ENCODE measurements around the gene KCNQ4.
A peak's percentile ranks its signal among the peaks of the same experiment; 100 is the strongest.

The KCNQ4 gene

GRCh38 chr1:40853885-40854170 is 70.2 kb downstream of the KCNQ4 start:
- Mint-ChIP-seq H3K9me3 (no peaks in the 10 kb centered on the region), H3K4me1 (ENCODE audit: low read depth) (peaks cover 6% of the 10 kb centered on the region), H3K27ac (no peak overlapping the region), H3K27me3 (no peaks in the 10 kb centered on the region), H3K4me3 (no peak overlapping the region), H3K36me3 (ENCODE audit: low read depth) (no peaks in the 10 kb centered on the region)
- no peak for DNase-seq

- H3K27me3 Mint-ChIP-seq = peaks cover 4% of the 10 kb centered on the region
- no peaks in the 10 kb centered on the region for H3K36me3 Mint-ChIP-seq (ENCODE audit: low read depth)
- no peak overlapping the region for H3K27ac Mint-ChIP-seq
- no peaks in the 10 kb centered on the region for H3K9me3 Mint-ChIP-seq
- no peak for DNase-seq
- no peak overlapping the region for H3K4me3 Mint-ChIP-seq
- no peaks in the 10 kb centered on the region for H3K4me1 Mint-ChIP-seq (ENCODE audit: low read depth)
These were observed 71.9 kb downstream of the KCNQ4 start for GRCh38 chr1:40855513-40855912.

- Mint-ChIP-seq H3K4me1 (ENCODE audit: low read depth) (peaks cover 5% of the 10 kb centered on the region), H3K27me3 (peaks cover 10% of the 10 kb centered on the region), H3K27ac (no peak overlapping the region), H3K4me3 (no peak overlapping the region), H3K36me3 (ENCODE audit: low read depth) (no peaks in the 10 kb centered on the region), H3K9me3 (no peaks in the 10 kb centered on the region)
- no peak for DNase-seq
These were observed 72.5 kb downstream of the KCNQ4 start for GRCh38 chr1:40856116-40856515.

DNA sequence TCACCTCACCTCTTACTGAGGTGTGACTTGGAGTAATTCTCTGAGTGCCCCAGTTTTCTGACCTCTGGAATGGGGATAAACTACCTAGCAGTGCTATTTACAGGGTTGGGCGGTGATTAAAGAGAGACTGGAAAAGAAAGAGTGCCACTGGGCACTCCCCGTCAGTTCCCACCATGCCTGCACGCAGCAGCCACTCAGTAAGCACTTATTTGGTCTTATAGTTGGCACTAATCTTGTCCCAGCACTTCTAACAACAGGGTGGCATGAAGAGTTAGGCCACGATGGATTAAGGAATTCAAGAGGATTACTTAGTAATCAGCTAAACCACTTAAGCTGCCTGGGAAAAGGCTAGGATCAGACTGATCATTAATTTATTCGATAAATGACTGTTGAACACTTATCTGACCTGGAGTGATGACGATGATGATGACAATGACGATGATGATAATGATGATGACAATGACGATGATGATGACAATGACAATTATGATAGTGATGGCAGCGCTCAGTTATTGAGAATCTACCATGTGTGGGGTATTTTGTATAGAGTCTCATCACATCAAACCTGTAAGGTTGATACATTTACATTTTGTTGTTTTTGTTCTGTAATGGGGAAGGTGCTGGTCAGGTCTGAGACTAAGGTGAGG is 73.2 kb downstream of the KCNQ4 start:
- Mint-ChIP-seq H3K27ac (no peak overlapping the region), H3K36me3 (ENCODE audit: low read depth) (no peaks in the 10 kb centered on the region), H3K27me3 (peaks cover 10% of the 10 kb centered on the region), H3K4me3 (no peak overlapping the region), H3K9me3 (no peaks in the 10 kb centered on the region), H3K4me1 (ENCODE audit: low read depth) (peaks cover 5% of the 10 kb centered on the region)
- no peak for DNase-seq

- Mint-ChIP-seq H3K4me3 (no peak overlapping the region), H3K4me1 (ENCODE audit: low read depth) (peaks cover 9% of the 10 kb centered on the region), H3K27me3 (peaks cover 10% of the 10 kb centered on the region), H3K9me3 (no peaks in the 10 kb centered on the region), H3K36me3 (ENCODE audit: low read depth) (no peaks in the 10 kb centered on the region), H3K27ac (no peak overlapping the region)
- no peak for DNase-seq
These were observed 74.2 kb downstream of the KCNQ4 start for GRCh38 chr1:40857737-40858136.

- H3K27me3 Mint-ChIP-seq = peaks cover 10% of the 10 kb centered on the region
- no peak overlapping the region for H3K4me3 Mint-ChIP-seq
- H3K4me1 Mint-ChIP-seq (ENCODE audit: low read depth) = peaks cover 12% of the 10 kb centered on the region
- no peak for DNase-seq
- H3K9me3 Mint-ChIP-seq = no peaks in the 10 kb centered on the region
- H3K27ac Mint-ChIP-seq = no peak overlapping the region
- no peaks in the 10 kb centered on the region for H3K36me3 Mint-ChIP-seq (ENCODE audit: low read depth)
These were observed 75.3 kb downstream of the KCNQ4 start for GRCh38 chr1:40858856-40859416.

DNA sequence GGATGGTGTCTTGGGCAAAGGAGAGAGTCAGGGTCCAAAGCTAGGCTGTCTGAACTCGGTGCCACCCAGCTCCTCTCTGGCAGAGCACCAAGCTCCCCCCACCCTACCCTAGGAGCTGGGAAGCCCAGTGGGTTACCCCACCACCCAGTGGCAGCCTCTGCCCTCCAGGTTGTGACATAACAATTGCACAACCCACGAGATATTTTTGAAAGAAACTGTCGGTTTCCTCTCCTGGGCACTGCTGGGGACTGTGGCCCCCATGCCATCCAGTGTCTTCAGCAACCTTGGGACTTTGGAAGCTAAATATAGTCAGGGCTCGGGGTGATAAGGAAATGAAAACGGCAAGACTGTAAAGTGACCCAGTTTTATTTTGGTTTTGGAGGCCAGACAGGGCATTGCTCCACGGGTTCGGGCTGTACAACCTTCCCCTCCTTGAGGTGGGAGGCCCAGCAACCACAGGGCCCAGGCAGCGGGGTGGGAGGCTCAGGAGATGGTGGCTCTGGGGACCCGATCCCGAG is 77.2 kb downstream of the KCNQ4 start:
- Mint-ChIP-seq H3K27ac (peak overlapping the region; percentile 72), H3K9me3 (no peaks in the 10 kb centered on the region), H3K4me1 (ENCODE audit: low read depth) (peaks cover 12% of the 10 kb centered on the region), H3K36me3 (ENCODE audit: low read depth) (no peaks in the 10 kb centered on the region), H3K4me3 (peak overlapping the region; percentile 68), H3K27me3 (peaks cover 10% of the 10 kb centered on the region)
- no peak for DNase-seq

DNA sequence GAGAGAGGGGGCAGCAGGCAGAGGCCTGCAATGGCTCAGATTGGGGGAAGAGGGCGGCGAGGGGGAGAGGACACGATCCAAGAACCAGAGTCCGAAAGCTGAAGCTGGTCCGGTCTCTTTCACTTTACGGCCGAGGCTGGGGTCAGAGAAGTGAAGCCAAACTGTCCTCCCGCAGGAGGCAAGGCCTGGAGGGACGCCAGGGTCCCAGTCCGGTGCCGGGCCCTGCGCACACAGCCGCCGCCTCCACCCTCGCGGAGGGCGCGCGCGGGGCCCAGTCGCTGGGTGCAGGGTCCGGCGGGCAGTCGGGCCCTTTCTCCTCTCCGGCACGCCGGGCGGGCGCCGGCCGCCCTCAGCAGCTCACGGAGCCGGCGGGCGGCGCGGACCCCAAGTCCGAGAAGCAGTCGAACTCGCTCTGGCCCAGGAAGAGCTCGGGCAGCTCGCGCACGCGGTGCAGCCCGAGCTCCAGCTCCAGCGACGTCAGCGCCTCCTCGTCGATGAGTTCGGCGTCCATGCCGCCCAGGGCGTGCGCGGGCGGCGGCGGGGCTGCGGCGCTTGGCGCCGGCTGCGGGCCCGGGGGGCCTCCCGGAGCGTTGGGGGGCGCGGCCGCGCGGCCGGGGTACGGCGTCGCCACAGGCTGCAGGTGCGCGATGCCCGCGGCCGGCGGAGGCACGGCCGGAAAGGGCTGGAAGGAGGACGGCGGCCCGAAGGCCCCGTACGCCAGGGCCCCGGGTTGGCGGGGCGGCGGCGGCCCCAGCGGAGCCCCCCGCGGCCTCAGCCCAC is 77.8 kb downstream of the KCNQ4 start:
- Mint-ChIP-seq H3K9me3 (no peaks in the 10 kb centered on the region), H3K4me1 (ENCODE audit: low read depth) (peaks cover 12% of the 10 kb centered on the region), H3K4me3 (peak overlapping the region; percentile 68), H3K27me3 (peaks cover 10% of the 10 kb centered on the region), H3K36me3 (ENCODE audit: low read depth) (no peaks in the 10 kb centered on the region), H3K27ac (no peak overlapping the region)
- DNase-seq = peak; percentile 66

DNA sequence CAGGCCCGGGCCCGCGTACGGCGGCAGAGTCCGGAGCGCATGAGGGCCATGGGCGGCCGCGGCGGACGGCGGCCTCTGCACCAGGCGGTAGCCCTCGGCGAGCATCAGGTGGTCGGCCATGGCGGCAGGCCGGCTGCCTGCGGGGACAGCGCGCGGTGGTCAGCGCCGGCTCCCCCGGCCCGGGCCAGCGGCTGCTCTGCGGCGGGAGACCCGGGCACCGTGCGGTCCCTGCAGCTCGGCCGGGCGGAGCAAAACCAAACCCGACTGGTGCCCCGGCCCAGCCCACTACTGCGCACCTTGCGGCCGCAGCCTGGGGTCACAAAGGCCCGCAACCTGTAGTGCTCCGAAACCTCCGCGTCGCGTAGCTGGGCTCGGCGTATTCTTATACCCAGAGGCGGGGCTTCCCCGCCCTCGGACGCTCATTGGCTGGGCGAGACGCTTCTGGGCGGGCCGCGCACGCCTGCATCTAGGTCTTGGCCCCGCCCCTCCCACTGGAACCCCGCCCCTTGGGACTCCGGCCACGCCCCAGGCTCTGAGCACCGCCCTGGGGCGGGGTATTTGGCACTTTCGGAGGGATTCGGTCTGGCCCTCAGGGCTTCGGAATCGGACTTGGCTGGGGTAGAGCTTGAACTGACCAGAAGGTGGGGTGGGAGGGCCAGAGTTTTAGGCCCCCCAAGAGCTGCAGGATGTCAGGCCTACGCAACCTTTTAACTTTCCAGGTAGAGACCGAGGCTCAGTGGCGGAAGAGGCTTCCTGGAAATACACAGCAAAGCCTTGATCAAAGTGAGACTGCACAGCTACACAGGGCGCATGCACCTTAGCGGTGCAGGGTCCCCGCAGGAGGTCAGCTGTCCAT is 78.6 kb downstream of the KCNQ4 start, which contains the start of gene CITED4:
Gene CITED4 (minus strand): TSS at position 356 of the 856 bp plus-strand sequence. CDS start 236 bp downstream, at position 120.
- peaks cover 10% of the 10 kb centered on the region for H3K27me3 Mint-ChIP-seq
- no peaks in the 10 kb centered on the region for H3K36me3 Mint-ChIP-seq (ENCODE audit: low read depth)
- H3K9me3 Mint-ChIP-seq = no peaks in the 10 kb centered on the region
- H3K27ac Mint-ChIP-seq = peak within 1 kb of the TSS; percentile 97
- H3K4me3 Mint-ChIP-seq = peak within 1 kb of the TSS; percentile 85
- peaks cover 12% of the 10 kb centered on the region for H3K4me1 Mint-ChIP-seq (ENCODE audit: low read depth)
- peak; percentile 97 for DNase-seq

DNA sequence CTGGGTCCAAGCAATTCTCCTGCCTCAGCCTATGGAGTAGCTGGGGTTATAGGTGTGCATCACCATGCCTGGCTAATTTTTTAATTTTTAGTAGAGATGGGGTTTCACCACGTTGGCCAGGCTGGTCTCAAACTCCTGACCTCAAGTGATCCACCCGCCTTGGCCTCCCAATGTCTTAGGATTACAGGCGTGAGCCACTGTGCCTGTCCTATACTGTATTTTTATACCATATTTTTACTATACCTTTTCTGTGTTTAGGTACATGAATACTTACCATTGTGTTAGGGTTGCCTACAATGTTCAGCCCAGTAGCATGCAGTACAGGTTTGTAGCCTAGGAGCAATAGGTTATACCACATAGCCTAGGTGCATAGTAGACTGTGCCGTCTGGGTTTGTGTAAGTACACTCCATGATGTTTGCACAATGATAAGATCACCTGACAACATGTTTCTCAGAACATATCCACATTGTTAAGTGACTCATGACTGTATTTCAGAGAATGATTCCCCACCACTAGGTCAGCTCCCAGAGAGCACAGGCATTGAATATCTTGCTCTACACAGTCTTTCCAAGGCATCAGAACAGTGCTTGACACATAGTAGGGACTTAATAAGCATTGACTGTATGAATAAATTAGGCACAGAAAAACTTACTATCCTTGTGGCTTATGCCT is 84.6 kb downstream of the KCNQ4 start:
- no peaks in the 10 kb centered on the region for H3K9me3 Mint-ChIP-seq
- H3K36me3 Mint-ChIP-seq (ENCODE audit: low read depth) = no peaks in the 10 kb centered on the region
- H3K4me1 Mint-ChIP-seq (ENCODE audit: low read depth) = peaks cover 5% of the 10 kb centered on the region
- DNase-seq = no peak
- no peak overlapping the region for H3K27ac Mint-ChIP-seq
- H3K4me3 Mint-ChIP-seq = no peak overlapping the region
- H3K27me3 Mint-ChIP-seq = no peaks in the 10 kb centered on the region

DNA sequence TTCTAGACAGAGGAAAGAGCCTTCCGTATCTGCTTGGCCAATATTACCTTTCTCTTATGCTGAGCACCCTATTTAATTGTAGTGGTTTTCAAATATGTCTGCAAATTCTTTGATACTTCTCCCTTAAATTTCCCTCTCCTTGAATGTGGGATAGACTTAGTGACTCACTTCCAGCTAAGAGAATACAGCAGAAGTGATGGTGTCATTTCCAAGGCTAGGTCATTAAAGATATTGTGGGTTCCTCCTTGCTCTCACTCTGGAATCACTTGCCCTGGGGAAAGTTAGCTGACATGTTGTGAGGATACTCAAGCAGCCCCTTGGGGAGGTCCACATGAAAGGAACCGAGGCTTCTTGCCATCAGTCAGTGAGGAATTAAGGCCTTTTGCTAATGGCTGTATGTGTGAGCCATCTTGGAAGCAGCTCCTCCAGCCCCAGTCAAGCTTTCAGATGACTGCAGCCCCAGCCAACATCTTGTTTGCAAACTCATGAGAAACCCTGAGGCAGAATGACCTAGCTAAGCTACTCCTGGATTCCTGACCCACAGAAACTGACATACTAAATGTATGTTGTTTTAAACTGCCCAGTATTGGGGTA is 86.6 kb downstream of the KCNQ4 start:
- no peak overlapping the region for H3K4me3 Mint-ChIP-seq
- no peaks in the 10 kb centered on the region for H3K36me3 Mint-ChIP-seq (ENCODE audit: low read depth)
- no peaks in the 10 kb centered on the region for H3K9me3 Mint-ChIP-seq
- no peak overlapping the region for H3K27ac Mint-ChIP-seq
- H3K4me1 Mint-ChIP-seq (ENCODE audit: low read depth) = peaks cover 18% of the 10 kb centered on the region
- no peaks in the 10 kb centered on the region for H3K27me3 Mint-ChIP-seq
- no peak for DNase-seq

- Mint-ChIP-seq H3K4me3 (no peak overlapping the region), H3K27ac (no peak overlapping the region), H3K27me3 (no peaks in the 10 kb centered on the region), H3K9me3 (peaks cover 13% of the 10 kb centered on the region), H3K36me3 (ENCODE audit: low read depth) (peaks cover 9% of the 10 kb centered on the region), H3K4me1 (ENCODE audit: low read depth) (peaks cover 39% of the 10 kb centered on the region)
- no peak for DNase-seq
These were observed 88.7 kb downstream of the KCNQ4 start for GRCh38 chr1:40872276-40872675.

DNA sequence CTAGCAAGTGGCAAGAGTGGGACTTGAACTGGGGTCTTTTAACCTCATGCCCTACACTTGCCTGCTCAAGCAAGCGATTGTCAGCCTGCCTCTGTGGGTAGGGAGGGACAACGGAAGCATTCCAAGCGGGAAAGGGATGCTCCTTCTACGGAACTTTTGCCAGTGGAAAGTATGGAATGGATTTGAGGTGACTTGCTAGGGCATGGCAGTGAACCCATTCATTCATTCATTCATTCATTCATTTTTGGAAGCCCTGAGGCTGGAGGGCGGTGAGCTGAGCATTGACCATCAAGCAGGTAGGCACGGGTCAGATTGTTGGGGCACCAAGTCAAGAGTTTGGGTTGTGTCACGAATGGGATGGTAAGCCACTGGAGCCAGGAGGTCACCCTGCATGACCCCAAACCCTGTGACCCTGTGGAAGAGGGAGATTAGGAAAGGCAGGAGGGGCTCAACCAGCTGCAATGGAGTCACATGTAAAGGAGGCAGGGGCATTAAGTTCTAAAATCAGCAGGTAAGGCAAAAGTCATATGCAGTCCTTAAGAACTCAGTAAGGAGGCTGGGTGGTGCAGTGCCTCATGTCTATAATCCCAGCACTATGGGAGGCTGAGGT is 90.4 kb downstream of the KCNQ4 start:
- Mint-ChIP-seq H3K27ac (no peak overlapping the region), H3K9me3 (peaks cover 13% of the 10 kb centered on the region), H3K36me3 (ENCODE audit: low read depth) (peaks cover 9% of the 10 kb centered on the region), H3K4me1 (ENCODE audit: low read depth) (peaks cover 39% of the 10 kb centered on the region), H3K4me3 (no peak overlapping the region), H3K27me3 (no peaks in the 10 kb centered on the region)
- DNase-seq = no peak
